Brain pericyte (primary cell): Measurements from ENCODE around the gene FAAP100.

Source experiments
- DNase-seq: peaks from one replicate; pipeline ENCODE4 v3.0.0-alpha.2; 2012; ENCODE audit warnings: low read depth, low spot score

FAAP100 gene

GRCh38 chr17:81556175-81556691 is 4.1 kb upstream of the FAAP100 start:
- no peak for DNase-seq

- peak; percentile 41 for DNase-seq
These were observed 1.5 kb upstream of the FAAP100 start for GRCh38 chr17:81553616-81554181.

GRCh38 chr17:81553018-81553615 is 964 bp upstream of the FAAP100 start:
- no peak for DNase-seq

GRCh38 chr17:81551458-81552243 is 502 bp downstream of the FAAP100 start:
- DNase-seq: no peak

GRCh38 chr17:81550830-81551457 is 1.2 kb downstream of the FAAP100 start:
- DNase-seq: no peak

- no peak for DNase-seq
These were observed 1.9 kb downstream of the FAAP100 start for GRCh38 chr17:81550285-81550684.

- DNase-seq: no peak
These were observed 2.3 kb downstream of the FAAP100 start for GRCh38 chr17:81549826-81550225.

GRCh38 chr17:81549031-81549557 is 3.1 kb downstream of the FAAP100 start:
- no peak for DNase-seq

GRCh38 chr17:81547614-81547982 is 4.6 kb downstream of the FAAP100 start:
- no peak for DNase-seq

GRCh38 chr17:81546906-81547613 is 5.1 kb downstream of the FAAP100 start:
- no peak for DNase-seq

- no peak for DNase-seq
These were observed 6.8 kb downstream of the FAAP100 start for GRCh38 chr17:81545160-81545949.

GRCh38 chr17:81544281-81544974 is 7.7 kb downstream of the FAAP100 start:
- DNase-seq: no peak

GRCh38 chr17:81543756-81544155 is 8.4 kb downstream of the FAAP100 start:
- no peak for DNase-seq

- no peak for DNase-seq
These were observed 8.8 kb downstream of the FAAP100 start for GRCh38 chr17:81543339-81543675.

- DNase-seq: no peak
These were observed 9.5 kb downstream of the FAAP100 start for GRCh38 chr17:81542431-81543338.

GRCh38 chr17:81541123-81541522 is 11.0 kb downstream of the FAAP100 start:
- DNase-seq: no peak

- no peak for DNase-seq
These were observed 11.5 kb downstream of the FAAP100 start for GRCh38 chr17:81540676-81541027.

GRCh38 chr17:81539961-81540675 is 12.0 kb downstream of the FAAP100 start:
- no peak for DNase-seq

- DNase-seq: no peak
These were observed 12.6 kb downstream of the FAAP100 start for GRCh38 chr17:81539571-81539900.
